Measurements from ENCODE around the gene STOX2. TPM values are rescaled to one million over a fixed set of nuclear protein-coding genes. Genes with fewer than 3 reads are reported as not detected.

Gene STOX2
- total and polyA plus RNA-seq, 2 donors (not counting 3 experiments of a cell fraction or from before 2014, with no cell fraction given) = 0.03 to 0.24 TPM

DNA sequence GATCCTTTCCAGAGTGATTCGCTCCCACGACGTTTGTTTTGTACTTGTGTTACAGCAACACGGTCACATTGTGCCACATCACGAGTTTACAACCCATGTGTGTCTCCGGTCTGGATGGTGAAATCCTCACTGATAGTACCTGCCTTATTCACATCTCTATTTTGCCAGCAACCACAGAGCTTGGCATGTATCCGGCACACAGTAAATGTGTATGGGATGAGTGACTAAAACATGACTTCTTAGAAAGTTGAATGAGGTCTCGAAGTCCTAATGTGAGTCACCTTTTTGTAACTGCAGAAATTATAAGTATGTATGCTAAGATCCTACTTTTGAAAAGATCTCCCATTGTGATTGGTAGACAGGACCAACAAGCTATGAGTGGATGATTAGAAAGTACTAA is 7.5 kb downstream of the STOX2 start:
- H3K27ac ChIP-seq (ENCODE audit: insufficient read depth, low read depth, low read length) = no peak overlapping the region
- H3K9me1 ChIP-seq (replicated peaks; ENCODE audit: control insufficient read depth, extremely low read depth, insufficient read depth, low read length) = no peaks in the 10 kb centered on the region
- H3K36me3 ChIP-seq (ENCODE audit: control insufficient read depth in 2 of 2, extremely low read depth in 1 of 2, insufficient read depth in 2 of 2, low read length in 2 of 2) = no peaks in the 10 kb centered on the region
- DNase-seq (ENCODE audit: low read depth, low spot score) (no peak), FAIRE-seq (no peak)
- no peak overlapping the region for H3K4me2 ChIP-seq (ENCODE audit: insufficient read depth, low read length)
- no peak overlapping the region for H3K9ac ChIP-seq (replicated peaks; ENCODE audit: extremely low read depth, insufficient read depth, low read length)
- ChIA-PET POLR2A (no interaction called here), CTCF (no interaction called here)
- dilution Hi-C loops (cut with MboI; ENCODE audit: extremely low pct_ligation_motif_present, low sequenced_read_pairs) = no loop called here
- no peaks in the 10 kb centered on the region for H3K4me1 ChIP-seq (ENCODE audit: control insufficient read depth, extremely low read depth, insufficient read depth, low read length)
- no peak for TF ChIP-seq POLR2A (IDR thresholded peaks at IDR 0.05; ENCODE audit: low read depth, low read length)
- TF ChIP-seq, protein P1, sequence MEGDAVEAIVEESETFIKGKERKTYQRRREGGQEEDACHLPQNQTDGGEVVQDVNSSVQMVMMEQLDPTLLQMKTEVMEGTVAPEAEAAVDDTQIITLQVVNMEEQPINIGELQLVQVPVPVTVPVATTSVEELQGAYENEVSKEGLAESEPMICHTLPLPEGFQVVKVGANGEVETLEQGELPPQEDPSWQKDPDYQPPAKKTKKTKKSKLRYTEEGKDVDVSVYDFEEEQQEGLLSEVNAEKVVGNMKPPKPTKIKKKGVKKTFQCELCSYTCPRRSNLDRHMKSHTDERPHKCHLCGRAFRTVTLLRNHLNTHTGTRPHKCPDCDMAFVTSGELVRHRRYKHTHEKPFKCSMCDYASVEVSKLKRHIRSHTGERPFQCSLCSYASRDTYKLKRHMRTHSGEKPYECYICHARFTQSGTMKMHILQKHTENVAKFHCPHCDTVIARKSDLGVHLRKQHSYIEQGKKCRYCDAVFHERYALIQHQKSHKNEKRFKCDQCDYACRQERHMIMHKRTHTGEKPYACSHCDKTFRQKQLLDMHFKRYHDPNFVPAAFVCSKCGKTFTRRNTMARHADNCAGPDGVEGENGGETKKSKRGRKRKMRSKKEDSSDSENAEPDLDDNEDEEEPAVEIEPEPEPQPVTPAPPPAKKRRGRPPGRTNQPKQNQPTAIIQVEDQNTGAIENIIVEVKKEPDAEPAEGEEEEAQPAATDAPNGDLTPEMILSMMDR (IDR thresholded peaks at IDR 0.05; ENCODE audit: extremely low read depth in 1 of 2, insufficient read depth in 1 of 2, low read depth in 1 of 2, low read length in 2 of 2) = no peak
- TF ChIP-seq EZH2 (IDR thresholded peaks at IDR 0.05; ENCODE audit: borderline replicate concordance, low read depth, low read length, severe bottlenecking) = no peak
- no peak for TF ChIP-seq FOS (IDR thresholded peaks at IDR 0.05; ENCODE audit: borderline replicate concordance, insufficient read depth, low read length)
- no peak for TF ChIP-seq MYC (IDR thresholded peaks at IDR 0.05; ENCODE audit: low read depth, low read length)
- no peak for TF ChIP-seq GATA2 (IDR thresholded peaks at IDR 0.05; ENCODE audit: insufficient read depth, insufficient read length, low read depth, low read length)
- no peak for TF ChIP-seq JUN (IDR thresholded peaks at IDR 0.05; ENCODE audit: borderline replicate concordance, insufficient read depth, insufficient read length, low read depth)
- no TSS peak for BruUV-seq (replicated peaks)
- peaks cover 8 to 12% of the 10 kb centered on the region in 2 experiments for H3K27me3 ChIP-seq (ENCODE audit: control insufficient read depth in 2 of 2, insufficient read depth in 2 of 2, low read length in 2 of 2)
- no peaks in the 10 kb centered on the region for H3K79me2 ChIP-seq (ENCODE audit: control insufficient read depth, insufficient read depth, low read length)
- H2AFZ ChIP-seq (ENCODE audit: low read depth, low read length) = no peak overlapping the region
- no peak overlapping the region for H3K4me3 ChIP-seq (replicated peaks in 1 of 3; ENCODE audit: insufficient read depth in 1 of 3, low read depth in 1 of 3, low read length in 3 of 3)
- H3K9me3 ChIP-seq (replicated peaks; ENCODE audit: control insufficient read depth, insufficient read depth, low read length) = no peaks in the 10 kb centered on the region
- H4K20me1 ChIP-seq (replicated peaks; ENCODE audit: control insufficient read depth, extremely low read depth, insufficient read depth, low read length) = no peaks in the 10 kb centered on the region
- intact Hi-C loops (cut with micrococcal nuclease) = no loop called here

DNA sequence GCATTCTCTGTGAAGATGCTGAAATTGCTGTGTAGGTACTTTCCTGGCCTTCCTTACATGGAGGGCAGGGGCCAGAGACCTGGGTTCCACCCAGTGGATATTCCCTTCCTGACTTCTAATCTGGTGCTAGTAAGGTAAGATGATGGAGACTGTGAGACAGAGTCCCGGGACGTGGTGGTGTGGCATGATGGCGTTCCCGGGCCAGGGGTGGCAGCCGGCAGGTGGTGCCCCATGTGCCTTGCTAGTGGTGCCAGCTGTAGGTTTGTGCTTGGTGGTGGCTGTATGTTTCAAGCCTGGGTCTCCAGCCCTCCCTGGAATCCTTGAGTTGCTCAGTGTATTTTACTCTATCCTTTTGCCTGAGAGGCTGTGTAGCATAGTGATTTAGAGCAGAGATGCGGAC is 10.9 kb downstream of the STOX2 start:
- no peaks in the 10 kb centered on the region for H3K27me3 ChIP-seq (ENCODE audit: control insufficient read depth in 2 of 2, insufficient read depth in 2 of 2, low read length in 2 of 2)
- H3K4me1 ChIP-seq (ENCODE audit: control insufficient read depth, extremely low read depth, insufficient read depth, low read length) = no peaks in the 10 kb centered on the region
- no peaks in the 10 kb centered on the region for H3K9me1 ChIP-seq (replicated peaks; ENCODE audit: control insufficient read depth, extremely low read depth, insufficient read depth, low read length)
- dilution Hi-C loops (cut with MboI; ENCODE audit: extremely low pct_ligation_motif_present, low sequenced_read_pairs) = no loop called here
- DNase-seq (ENCODE audit: low read depth, low spot score) = no peak
- H3K9me3 ChIP-seq (replicated peaks; ENCODE audit: control insufficient read depth, insufficient read depth, low read length) = no peaks in the 10 kb centered on the region
- no TSS peak for BruUV-seq (replicated peaks)
- no peak overlapping the region for H3K9ac ChIP-seq (replicated peaks; ENCODE audit: extremely low read depth, insufficient read depth, low read length)
- POLR2A ChIA-PET = no interaction called here
- no peak overlapping the region for H3K4me3 ChIP-seq (replicated peaks in 1 of 3; ENCODE audit: insufficient read depth in 1 of 3, low read depth in 1 of 3, low read length in 3 of 3)
- no peak overlapping the region for H3K27ac ChIP-seq (ENCODE audit: insufficient read depth, low read depth, low read length)
- FAIRE-seq = no peak
- no peaks in the 10 kb centered on the region for H3K79me2 ChIP-seq (ENCODE audit: control insufficient read depth, insufficient read depth, low read length)
- no peaks in the 10 kb centered on the region for H4K20me1 ChIP-seq (replicated peaks; ENCODE audit: control insufficient read depth, extremely low read depth, insufficient read depth, low read length)
- no peak for TF ChIP-seq POLR2AphosphoS5 (IDR thresholded peaks at IDR 0.05; ENCODE audit: insufficient read depth, low read depth, low read length)
- intact Hi-C loops (cut with micrococcal nuclease) = no loop called here
- CTCF ChIA-PET = no interaction called here
- H3K36me3 ChIP-seq (ENCODE audit: control insufficient read depth in 2 of 2, extremely low read depth in 1 of 2, insufficient read depth in 2 of 2, low read length in 2 of 2) = no peaks in the 10 kb centered on the region
- no peak overlapping the region for H3K4me2 ChIP-seq (ENCODE audit: insufficient read depth, low read length)
- no peak overlapping the region for H2AFZ ChIP-seq (ENCODE audit: low read depth, low read length)
